Heart left ventricle (tissue), 16 donors: Measurements from ENCODE around the gene EMID1. TPM values are rescaled to one million over a fixed set of nuclear protein-coding genes. Genes with fewer than 3 reads are reported as not detected.

Experiments used
- ATAC-seq, 4 donors: fragments of 200-7000 bp; cut with Tn5 transposase; one replicate each; pipeline ENCODE4 v1.9.1; 2020 to 2022; ENCODE audit warnings: moderate library complexity in 4 of 4, mild to moderate bottlenecking in 3 of 4, moderate number of reproducible peaks in 1 of 4
- DNase-seq, 5 donors: peaks; one replicate each; pipeline ENCODE4 v3.0.0-alpha.2; 2020
- H3K27ac ChIP-seq, 12 donors: fragments of 200-600 bp; sonication (generic) in 4 of 12; one replicate each; pipeline versions ENCODE4 v1.5.0 to v1.8.0; 2016 to 2022; ENCODE audit warnings: mild to moderate bottlenecking in 2 of 12
- H3K27me3 ChIP-seq, 9 donors: fragments of 200-600 bp; sonication (generic) in 2 of 9; one replicate each; pipeline versions ENCODE4 v1.5.1 to v1.8.0; 2016 to 2022; ENCODE audit warnings: mild to moderate bottlenecking in 3 of 9
- H3K36me3 ChIP-seq, 9 donors: fragments of 200-600 bp; sonication (generic) in 2 of 9; one replicate each; pipeline versions ENCODE4 v1.5.0 to v1.8.0; 2018 to 2022; ENCODE audit warnings: mild to moderate bottlenecking in 2 of 9
- H3K4me1 ChIP-seq, 12 donors: fragments of 200-600 bp; sonication (generic) in 4 of 12; one replicate each; pipeline versions ENCODE4 v1.5.0 to v1.8.0; 2016 to 2022; ENCODE audit warnings: mild to moderate bottlenecking in 3 of 12
- H3K4me3 ChIP-seq, 12 donors: fragments of 200-600 bp; sonication (generic) in 4 of 12; one replicate each; pipeline versions ENCODE4 v1.5.0 to v1.8.0; 2017 to 2022; ENCODE audit warnings: mild to moderate bottlenecking in 9 of 12, moderate library complexity in 4 of 12
- H3K9me3 ChIP-seq, 12 donors: fragments of 200-600 bp; sonication (generic) in 4 of 12; one replicate each; pipeline versions ENCODE4 v1.5.0 to v1.8.0; 2016 to 2022; ENCODE audit warnings: mild to moderate bottlenecking in 1 of 12
- POLR2A ChIP-seq, 2 donors: fragments of 450-650 bp; IDR thresholded peaks; one replicate each; pipeline ENCODE4 v1.6.1; 2017; ENCODE audit warnings: antibody characterized with exemption in 2 of 2, mild to moderate bottlenecking in 2 of 2, moderate library complexity in 2 of 2
- WGBS, 4 donors: extraction: QIAGEN DNeasy Blood & Tissue Kit in 2 of 4; methylation state at CpG; one replicate each; pipeline versions ENCODE4 v1.1.5 to v1.1.7; 2013 to 2018; 5-methylcytosine and 5-hydroxymethylcytosine counted together
- intact Hi-C, 10 donors: fragments of 100-400 bp; cut with DNase I; formaldehyde crosslinking; loops; one replicate each; pipeline versions ENCODE4 v1.11.1 to v1.14.2; 2022
- polyA plus RNA-seq, 2 donors: library from polyadenylated mRNA; stranded (reverse); fragments of 200-250 nt; gene quantifications; one replicate each; pipeline ENCODE4 v1.2.3, GENCODE V29; 2013
- total RNA-seq, 9 donors: library from RNA; depleted of rRNA in 2 of 9; stranded (reverse); fragments of >200 nt in 2 of 9; fragmentation: NEBNext Ultra II Directional in 3 of 9; extraction: Animal tissue kit (Norgen Biotek cat#: 25700) in 3 of 9; gene quantifications; one replicate each; pipeline versions ENCODE4 v1.1.0 to v1.2.4, GENCODE V29; 2016 to 2023
- TF ChIP-seq, protein P1 (sequence below), 12 donors: fragments of 200-600 bp; sonication (generic) in 4 of 12; IDR thresholded peaks; one replicate each; pipeline versions ENCODE4 v1.5.0 to v1.8.0; 2018 to 2022; ENCODE audit warnings: antibody characterized with exemption in 12 of 12, mild to moderate bottlenecking in 5 of 12
- donor health status: ischemic (EF 13 %, LVEDD 7.1; RV severe dilation, severe dysfunction).
- donor health status: healthy with polysubstance abuse.
- donor health status: DM: no; HTN: yes; CAD: no.
- donor health status: DM: no; HTN: no; CAD: no.
- donor health status: ischemic (EF 25% LVEDD 6.9; RV normal size, moderate dysfunction).
- donor health status: ischemic (EF 25% LVEDD 5.7; RV mildly dilated, moderate dysfunction).
- donor health status: healthy.
- donor health status: DM: yes; HTN: yes; CAD: no.
- donor health status: ischemic (EF 35%, LVEDD 5.7; RV mildly dilated, moderate dysfunction).
- donor health status: nonischemic (EF 11% LVEDD 7.7; RV severe dilation, severe dysfunction).
- donor health status: DM: yes; HTN: yes; CAD: no.
- donor health status: PGD.
- donor health status: ischemic (EF 29% LVEDD 5.4; RV normal size, mild dysfunction).
- donor health status: nonischemic (EF 23%, LVEDD 6.1; RV moderate dilation, normal function).

EMID1 gene
- total and polyA plus RNA-seq, 11 donors = 0.16 to 1.5 (median 0.32) TPM; not detected in 2

GRCh38 chr22:29269731-29270474 lies 64.2 kb downstream of the EMID1 start:
- no peaks in the 10 kb centered on the region for H3K27me3 ChIP-seq
- no peaks in the 10 kb centered on the region for H3K9me3 ChIP-seq
- peak overlapping the region in 11 of 12 donors; percentile 1 to 100 (median 99) for H3K27ac ChIP-seq
- DNase-seq = no peak
- intact Hi-C loops = loop anchor here in 3 of 10 donors (2.0 to 5.0 kb wide), 3 partner anchors 37 to 45 kb away; partner anchors contain the start of genes GAS2L1 (in 3 of the 3) and RASL10A (in 1 of the 3)
- peaks cover 0 to 78% (median 58%) of the 10 kb centered on the region in 12 donors for H3K4me1 ChIP-seq
- H3K4me3 ChIP-seq = peak overlapping the region; percentile 78 to 99 (median 92)
- 9 to 12% (median 10%) methylated on average over 13 of the region's 13 CpGs for WGBS, 4 donors
- no peak for ATAC-seq
- peaks cover 0 to 57% (median 40%) of the 10 kb centered on the region in 9 donors for H3K36me3 ChIP-seq
- TF ChIP-seq, protein P1, sequence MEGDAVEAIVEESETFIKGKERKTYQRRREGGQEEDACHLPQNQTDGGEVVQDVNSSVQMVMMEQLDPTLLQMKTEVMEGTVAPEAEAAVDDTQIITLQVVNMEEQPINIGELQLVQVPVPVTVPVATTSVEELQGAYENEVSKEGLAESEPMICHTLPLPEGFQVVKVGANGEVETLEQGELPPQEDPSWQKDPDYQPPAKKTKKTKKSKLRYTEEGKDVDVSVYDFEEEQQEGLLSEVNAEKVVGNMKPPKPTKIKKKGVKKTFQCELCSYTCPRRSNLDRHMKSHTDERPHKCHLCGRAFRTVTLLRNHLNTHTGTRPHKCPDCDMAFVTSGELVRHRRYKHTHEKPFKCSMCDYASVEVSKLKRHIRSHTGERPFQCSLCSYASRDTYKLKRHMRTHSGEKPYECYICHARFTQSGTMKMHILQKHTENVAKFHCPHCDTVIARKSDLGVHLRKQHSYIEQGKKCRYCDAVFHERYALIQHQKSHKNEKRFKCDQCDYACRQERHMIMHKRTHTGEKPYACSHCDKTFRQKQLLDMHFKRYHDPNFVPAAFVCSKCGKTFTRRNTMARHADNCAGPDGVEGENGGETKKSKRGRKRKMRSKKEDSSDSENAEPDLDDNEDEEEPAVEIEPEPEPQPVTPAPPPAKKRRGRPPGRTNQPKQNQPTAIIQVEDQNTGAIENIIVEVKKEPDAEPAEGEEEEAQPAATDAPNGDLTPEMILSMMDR (IDR thresholded peaks at IDR 0.05) = no peak
- no peak for TF ChIP-seq POLR2A (IDR thresholded peaks at IDR 0.05)

DNA sequence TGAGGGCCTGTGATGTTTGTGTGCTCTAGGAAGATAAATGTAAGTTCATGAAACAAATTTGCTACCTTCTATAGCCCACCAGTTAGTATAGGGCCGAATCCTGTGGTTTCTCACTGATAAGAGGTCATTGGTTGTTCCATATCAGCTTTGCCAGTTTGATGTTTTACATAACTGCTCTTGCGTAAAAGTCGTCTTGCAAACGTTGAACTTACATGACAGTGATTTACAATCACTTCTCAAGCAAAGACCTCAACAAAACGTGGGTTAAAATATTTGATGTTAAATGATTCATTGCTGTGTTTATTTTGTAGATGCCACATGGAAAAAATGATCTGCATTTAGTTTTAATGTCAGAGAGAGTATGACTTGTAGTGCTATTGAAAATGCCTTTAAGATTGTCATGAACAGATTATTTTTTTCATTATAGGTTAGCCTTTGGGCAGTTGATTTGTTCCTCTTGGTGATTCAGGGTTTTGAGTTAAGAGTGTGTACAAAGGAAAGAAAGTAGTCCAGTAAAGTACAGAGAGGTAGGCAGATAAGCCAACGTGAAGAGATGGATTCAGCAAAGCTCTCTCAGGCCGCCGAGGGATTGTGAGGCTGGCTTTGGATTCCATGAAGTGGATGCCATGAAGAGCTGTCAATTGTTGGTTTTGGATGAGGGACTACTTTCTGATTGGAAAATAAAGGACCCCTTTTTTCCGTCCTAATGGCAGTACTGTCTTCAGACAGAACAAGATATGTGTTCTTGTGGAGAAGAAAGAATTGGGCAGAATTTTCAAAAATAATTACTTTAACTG lies 65.0 kb downstream of the EMID1 start:
- TF ChIP-seq POLR2A (IDR thresholded peaks at IDR 0.05) = no peak
- TF ChIP-seq, protein P1 (IDR thresholded peaks at IDR 0.05) = no peak
- H3K27ac ChIP-seq = peak overlapping the region in 9 of 12 donors; percentile 1 to 100 (median 99)
- H3K9me3 ChIP-seq = no peaks in the 10 kb centered on the region
- WGBS, 4 donors = 13 to 16% (median 15%) methylated on average over 9 of the region's 9 CpGs
- peaks cover 0 to 57% (median 42%) of the 10 kb centered on the region in 9 donors for H3K36me3 ChIP-seq
- ATAC-seq = no peak
- H3K4me1 ChIP-seq = peaks cover 0 to 82% (median 58%) of the 10 kb centered on the region in 12 donors
- no peaks in the 10 kb centered on the region for H3K27me3 ChIP-seq
- no peak for DNase-seq
- H3K4me3 ChIP-seq = peak overlapping the region in 10 of 12 donors; percentile 78 to 99 (median 92)
- intact Hi-C loops = loop anchor here in 1 of 10 donors (2.0 kb wide), 1 partner anchor 36 kb away; the partner anchor contains the start of gene GAS2L1

GRCh38 chr22:29272624-29273023 lies 66.9 kb downstream of the EMID1 start:
- Histone ChIP-seq H3K36me3 (peaks cover 0 to 76% (median 61%) of the 10 kb centered on the region in 9 donors), H3K9me3 (no peaks in the 10 kb centered on the region), H3K4me3 (peak overlapping the region in 1 of 12 donors; percentile 8), H3K4me1 (peaks cover 0 to 83% (median 49%) of the 10 kb centered on the region in 12 donors), H3K27ac (no peak overlapping the region), H3K27me3 (no peaks in the 10 kb centered on the region)
- no peak for DNase-seq
- no peak for TF ChIP-seq POLR2A (IDR thresholded peaks at IDR 0.05)
- TF ChIP-seq, protein P1 (IDR thresholded peaks at IDR 0.05) = no peak
- ATAC-seq = no peak
- intact Hi-C loops = no loop called here
- WGBS, 4 donors = 56 to 75% (median 68%) methylated on average over 2 of the region's 2 CpGs

- H3K4me3 ChIP-seq = no peak overlapping the region
- ATAC-seq (no peak), DNase-seq (no peak)
- H3K27me3 ChIP-seq = no peaks in the 10 kb centered on the region
- intact Hi-C loops = no loop called here
- peaks cover 0 to 70% (median 42%) of the 10 kb centered on the region in 12 donors for H3K4me1 ChIP-seq
- WGBS, 4 donors = 65 to 74% (median 69%) methylated on average over 3 of the region's 3 CpGs
- TF ChIP-seq, protein P1 (IDR thresholded peaks at IDR 0.05) = no peak
- TF ChIP-seq POLR2A (IDR thresholded peaks at IDR 0.05) = no peak
- peaks cover 0 to 96% (median 80%) of the 10 kb centered on the region in 9 donors for H3K36me3 ChIP-seq
- no peaks in the 10 kb centered on the region for H3K9me3 ChIP-seq
- H3K27ac ChIP-seq = no peak overlapping the region
These were observed 69.5 kb downstream of the EMID1 start for GRCh38 chr22:29275167-29275566.
